ELF-1 (cell line): ENCODE data around the gene SRBD1.

Source experiments
- DNase-seq: peaks from one replicate; pipeline ENCODE4 v3.0.0-alpha.2; 2016; ENCODE audit warnings: low read depth, low spot score

SRBD1 gene

DNA sequence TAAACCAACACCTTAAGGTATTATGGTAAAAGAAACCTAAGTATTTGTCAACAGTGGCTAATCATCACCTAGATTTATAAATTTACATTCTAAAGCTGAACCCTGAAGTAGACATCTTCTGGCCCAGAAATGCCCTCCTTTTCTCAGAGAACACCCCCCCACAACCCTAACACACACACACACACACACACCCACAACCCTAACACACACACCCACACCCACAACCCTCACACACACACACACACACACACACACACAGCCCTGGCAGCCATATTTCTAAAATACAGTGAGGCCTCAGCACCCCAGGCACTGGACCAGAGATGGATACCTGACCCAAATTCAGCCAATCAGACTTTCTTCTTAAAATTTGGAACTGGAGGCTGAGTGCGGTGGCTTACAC, 14.3 kb downstream of the SRBD1 start:
- no peak for DNase-seq

DNA sequence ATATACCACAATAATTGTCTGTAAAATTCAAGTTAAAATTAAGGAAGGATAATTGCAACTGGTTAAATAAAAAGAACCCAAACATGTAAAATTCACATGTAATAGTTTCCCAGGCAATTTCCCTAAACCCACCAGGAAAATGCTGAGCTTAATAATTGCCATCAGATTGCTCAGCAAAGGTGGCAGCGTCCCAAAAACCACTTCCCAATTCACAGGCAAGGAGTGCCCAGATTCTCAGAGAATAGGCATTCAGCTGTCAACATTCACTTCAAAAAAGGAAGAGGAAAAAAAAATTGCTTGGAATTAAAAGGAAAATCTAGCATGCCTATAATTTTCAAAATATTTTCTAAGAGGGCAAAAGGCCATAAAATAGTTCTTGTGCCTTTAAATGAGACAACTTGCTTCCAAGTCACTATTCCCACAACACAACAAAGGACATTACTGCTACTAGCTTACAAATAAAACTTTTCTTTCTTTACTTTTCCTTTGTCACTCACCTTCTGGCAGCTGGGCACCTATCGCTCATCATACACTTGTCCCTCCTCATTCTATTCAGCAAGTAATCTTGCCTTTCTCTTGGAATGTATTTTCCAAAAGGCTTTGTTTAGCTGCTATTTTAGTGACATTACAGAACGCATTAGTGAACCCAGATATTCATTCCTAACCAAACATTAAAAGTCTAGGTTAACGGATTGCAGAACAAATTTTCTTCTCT, 15.2 kb downstream of the SRBD1 start:
- DNase-seq = no peak

DNA sequence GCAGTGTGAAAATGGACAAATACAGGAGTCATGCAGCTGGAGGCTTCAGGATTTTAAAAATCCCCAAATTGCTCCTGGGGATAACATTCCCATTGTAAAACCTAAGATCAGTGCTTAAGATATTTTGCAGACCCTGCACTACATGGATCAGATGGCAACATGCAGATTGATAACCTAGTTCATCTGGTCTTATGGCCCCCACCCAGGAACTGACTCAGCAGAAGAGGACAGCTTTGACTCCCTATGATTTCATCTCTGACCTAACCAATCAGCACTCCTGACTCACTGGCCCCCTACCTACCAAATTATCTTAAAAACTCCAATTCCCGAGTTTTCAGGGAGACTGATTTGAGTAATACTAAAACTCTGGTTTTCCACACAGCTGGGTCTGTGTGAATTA, 20.0 kb downstream of the SRBD1 start:
- DNase-seq = no peak

DNA sequence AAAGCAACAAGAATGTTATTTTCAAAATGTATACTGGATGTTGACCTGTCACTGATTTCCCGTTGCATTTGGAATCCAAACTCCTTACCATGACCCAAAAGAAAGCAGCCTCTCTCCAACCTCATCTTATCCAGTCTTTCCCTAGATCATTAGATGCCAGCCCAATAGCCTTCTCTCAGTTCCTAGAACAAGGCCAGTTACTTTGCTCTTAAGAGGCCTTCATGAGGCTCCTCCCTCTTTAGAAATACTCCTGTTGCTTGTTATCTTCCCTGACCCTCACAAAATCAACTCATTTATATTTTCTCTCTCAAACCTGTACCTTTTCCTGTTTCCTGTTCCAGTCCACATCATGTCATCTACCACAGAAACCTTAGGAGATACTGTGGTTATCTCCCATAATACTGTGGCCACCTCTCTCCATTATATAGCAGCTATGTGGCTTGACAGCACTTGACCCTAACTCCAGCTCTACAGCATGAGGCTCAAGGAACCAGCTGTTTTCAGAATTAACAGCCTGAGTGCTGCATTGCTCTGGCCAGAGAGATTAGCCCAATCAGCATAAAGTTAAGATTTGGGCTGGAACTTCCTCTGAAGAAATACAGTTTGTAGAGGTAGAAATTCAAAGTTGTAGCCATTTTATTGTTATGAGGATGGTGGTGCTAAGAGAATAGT, 22.8 kb downstream of the SRBD1 start:
- DNase-seq = no peak

GRCh38 chr2:45586600-45586999, 24.5 kb downstream of the SRBD1 start:
- DNase-seq = no peak

GRCh38 chr2:45585267-45585861, 25.7 kb downstream of the SRBD1 start:
- DNase-seq = no peak

- DNase-seq = no peak
Measured at GRCh38 chr2:45583977-45584376, 27.1 kb downstream of the SRBD1 start.

- no peak for DNase-seq
Measured at GRCh38 chr2:45582522-45582921, 28.5 kb downstream of the SRBD1 start.

DNA sequence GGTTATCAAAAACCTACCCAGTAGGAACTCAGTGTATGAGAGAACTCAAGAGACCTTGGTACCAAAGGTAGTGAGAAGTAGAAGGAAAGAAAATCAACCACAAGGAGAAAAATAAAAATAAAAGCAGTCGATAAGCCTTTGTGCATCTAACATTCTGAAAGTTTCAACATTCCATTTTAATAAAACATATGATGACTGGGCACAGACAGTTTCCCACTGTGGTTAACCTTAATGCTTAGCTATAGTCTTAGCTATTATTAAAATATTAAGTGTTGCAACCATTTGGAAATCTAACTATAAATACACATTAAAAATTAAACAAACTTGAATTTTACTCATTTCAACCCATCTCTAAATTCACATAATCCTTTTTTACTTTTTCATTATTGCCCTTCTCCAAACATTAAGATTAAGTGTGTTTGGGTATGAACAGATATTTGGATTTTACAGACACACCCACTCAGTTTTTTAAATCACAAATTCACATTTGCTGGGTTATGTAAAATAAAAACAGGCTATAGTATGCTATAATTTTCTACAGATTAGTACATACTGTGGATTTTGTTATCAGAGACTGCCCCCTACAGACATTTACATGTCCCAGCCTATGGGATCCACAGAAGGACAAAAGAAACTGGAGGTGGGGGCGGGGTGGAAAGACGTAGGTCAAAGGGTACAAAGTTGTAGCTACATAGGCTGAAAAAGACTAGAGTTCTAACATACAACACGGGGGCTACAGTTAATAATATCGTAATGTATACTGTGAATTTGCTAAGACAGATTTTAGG, 32.8 kb downstream of the SRBD1 start:
- DNase-seq = peak; percentile 25

DNA sequence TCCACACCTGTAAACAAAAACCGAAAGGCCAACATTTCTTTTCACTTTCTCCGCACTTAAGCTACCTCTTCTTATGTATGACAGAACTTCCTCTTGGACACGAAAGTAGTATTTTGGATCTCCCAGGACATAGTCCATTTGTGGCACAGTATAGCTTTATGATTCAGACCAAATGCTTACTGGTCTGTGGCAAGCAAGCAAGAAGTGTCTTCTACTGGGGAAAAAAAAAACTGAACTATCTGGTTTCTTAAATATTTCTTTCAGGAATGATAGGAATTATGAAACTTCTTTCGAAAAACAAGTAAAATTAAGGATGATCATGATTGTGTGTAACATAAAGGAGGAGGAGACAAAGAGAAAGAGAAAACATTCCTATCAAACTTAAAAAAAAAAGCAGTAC, 33.6 kb downstream of the SRBD1 start:
- no peak for DNase-seq

DNA sequence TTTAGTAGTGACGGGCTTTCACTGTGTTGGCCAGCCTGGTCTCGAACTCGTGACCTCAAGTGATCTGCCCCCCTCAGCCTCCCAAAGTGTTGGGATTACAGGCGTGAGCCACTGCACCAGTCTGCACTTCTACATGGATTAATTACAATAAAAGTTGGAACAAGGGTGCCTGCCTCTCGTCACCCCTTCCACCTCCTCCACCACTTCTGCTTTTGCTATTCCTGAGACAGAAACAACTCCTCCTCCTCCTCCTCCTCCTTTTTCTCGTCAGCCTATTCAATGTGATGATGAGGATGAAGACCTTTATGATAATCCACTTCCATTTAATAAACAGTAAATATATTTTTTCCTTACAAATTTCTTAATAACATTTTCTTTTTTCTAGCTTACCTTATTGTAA, 35.2 kb downstream of the SRBD1 start:
- no peak for DNase-seq

GRCh38 chr2:45572979-45573378, 38.1 kb downstream of the SRBD1 start:
- DNase-seq = no peak

DNA sequence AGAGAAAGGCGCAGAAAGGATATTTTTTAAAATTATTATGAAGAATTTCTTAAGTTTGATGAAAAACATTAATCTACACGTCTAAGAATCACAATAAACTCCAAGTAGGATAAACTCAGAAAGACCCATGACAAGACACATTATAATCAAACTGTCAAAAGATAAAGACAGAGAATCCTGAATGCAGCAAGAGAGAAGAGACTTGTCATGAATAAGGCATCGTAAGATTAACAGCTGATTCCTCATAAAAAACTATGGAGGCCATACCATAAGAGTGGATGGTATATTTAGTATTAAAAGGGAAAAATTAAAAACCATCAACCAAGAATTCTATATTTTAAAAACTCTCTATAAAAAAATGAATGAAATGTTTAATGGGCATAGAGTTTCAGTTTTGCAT, 39.1 kb downstream of the SRBD1 start:
- DNase-seq = no peak

DNA sequence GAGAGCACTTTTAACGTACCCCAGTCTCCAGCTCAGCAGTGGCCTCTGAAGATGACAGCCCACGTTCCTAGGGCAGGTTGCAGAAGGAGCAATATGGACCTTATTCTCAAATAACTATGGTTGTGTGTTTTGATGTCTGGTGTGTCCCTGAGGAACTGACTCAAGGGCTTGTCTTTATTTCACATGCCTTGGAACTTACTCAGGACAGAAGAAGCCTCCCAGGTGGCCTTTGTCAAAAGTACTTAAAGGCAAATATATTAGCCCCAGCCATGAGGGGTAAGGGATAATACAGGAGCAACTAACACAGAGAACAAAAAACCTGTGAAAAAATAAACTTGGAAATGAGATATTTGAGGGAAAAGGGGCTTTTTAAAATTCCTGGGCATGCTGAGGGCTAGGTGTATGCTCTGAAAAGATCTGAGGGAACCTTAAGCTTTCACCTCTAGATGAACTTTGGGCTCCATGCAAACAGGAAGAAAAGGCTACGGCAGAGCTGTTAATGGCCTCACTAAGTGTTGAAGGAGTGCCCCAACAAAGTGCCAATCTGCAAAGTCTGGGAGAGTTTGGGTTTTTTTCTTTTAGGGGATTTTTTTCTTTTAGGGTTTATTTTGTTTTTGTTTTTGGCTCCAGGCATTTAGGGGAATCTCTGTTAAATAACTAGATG, 40.3 kb downstream of the SRBD1 start:
- DNase-seq = no peak

DNA sequence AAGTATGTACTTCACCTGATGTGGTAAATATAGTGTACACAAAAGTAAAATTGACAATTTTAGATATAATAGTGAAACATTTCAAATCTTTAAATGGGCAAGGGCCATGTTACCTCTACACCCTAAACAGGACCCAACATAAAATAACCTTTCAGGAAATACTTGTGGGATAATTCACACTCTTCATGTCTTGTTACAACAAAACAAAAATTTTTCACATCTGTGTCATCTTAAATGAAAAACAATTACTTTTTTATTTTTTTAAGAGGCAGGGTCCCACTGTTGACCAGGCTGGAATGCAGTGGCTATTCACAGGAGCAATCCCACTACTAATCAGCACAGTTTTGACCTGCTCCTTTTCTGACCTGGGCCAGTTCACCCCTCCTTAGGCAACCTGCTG, 42.1 kb downstream of the SRBD1 start:
- no peak for DNase-seq

- DNase-seq = no peak
Measured at GRCh38 chr2:45567974-45568789, 42.9 kb downstream of the SRBD1 start.

GRCh38 chr2:45567288-45567963, 43.6 kb downstream of the SRBD1 start:
- no peak for DNase-seq

DNA sequence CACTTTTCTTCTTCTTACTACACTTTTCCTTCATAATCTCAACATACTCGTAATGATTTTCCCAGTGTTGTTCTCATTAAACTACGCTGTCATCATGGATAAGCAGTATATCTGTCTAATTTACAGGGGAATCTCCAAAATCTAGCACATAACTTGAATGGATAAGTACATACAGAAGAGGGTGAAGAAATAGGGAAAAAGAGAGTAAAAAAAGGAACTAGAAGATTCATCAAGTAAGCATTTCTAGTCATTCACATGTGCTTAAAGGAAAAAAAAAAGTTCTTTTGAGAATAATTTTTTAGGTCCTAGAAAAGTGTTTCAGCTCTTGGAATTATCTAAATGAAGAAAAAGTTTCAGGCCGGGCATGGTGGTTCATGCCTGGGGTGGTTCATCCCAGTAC, 51.6 kb downstream of the SRBD1 start:
- no peak for DNase-seq

GRCh38 chr2:45554742-45555140, 56.3 kb downstream of the SRBD1 start:
- no peak for DNase-seq

GRCh38 chr2:45554073-45554741, 56.9 kb downstream of the SRBD1 start:
- no peak for DNase-seq
